ENCODE data around the gene NPL.
A peak's percentile ranks its signal among the peaks of the same experiment; 100 is the strongest.

NPL gene

DNA sequence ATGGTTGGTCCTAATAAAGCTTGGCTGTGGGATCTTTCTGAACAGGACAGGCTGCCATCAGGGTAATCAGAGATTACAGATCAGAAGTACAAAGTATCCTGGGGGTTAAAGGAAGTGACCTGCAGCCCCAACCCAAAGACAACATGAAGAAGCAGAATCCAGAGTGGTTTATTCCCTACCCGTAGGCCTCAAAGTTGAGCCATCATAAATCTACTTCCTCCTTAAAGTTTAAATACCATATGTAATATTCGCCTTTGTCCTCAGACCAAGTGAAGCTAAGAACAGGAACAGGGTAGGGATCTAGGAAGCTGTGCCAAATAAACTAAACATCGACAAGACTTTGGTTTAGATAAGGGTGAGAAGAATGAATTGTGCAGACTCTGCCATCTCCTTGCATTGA is 33.6 kb downstream of the NPL start:
- DNase-seq: no peak

DNA sequence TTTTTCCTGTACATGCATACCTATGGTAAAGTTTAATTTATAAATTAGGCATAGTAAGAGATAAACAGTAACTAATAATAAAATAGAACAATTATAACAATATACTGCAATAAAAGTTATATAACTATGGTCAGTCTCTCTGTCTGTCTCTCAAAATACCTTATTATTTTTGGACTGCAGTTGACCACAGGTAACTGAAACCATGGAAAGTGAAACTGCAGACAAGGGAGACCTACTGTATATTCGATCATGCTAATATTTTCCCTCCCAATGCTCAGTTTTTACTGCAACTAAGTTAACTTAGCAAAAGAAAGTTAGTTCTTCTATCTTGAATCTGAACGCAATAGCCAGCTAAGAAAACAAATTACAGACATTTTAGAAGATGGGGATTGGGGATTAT is 37.3 kb downstream of the NPL start:
- no peak for DNase-seq

DNA sequence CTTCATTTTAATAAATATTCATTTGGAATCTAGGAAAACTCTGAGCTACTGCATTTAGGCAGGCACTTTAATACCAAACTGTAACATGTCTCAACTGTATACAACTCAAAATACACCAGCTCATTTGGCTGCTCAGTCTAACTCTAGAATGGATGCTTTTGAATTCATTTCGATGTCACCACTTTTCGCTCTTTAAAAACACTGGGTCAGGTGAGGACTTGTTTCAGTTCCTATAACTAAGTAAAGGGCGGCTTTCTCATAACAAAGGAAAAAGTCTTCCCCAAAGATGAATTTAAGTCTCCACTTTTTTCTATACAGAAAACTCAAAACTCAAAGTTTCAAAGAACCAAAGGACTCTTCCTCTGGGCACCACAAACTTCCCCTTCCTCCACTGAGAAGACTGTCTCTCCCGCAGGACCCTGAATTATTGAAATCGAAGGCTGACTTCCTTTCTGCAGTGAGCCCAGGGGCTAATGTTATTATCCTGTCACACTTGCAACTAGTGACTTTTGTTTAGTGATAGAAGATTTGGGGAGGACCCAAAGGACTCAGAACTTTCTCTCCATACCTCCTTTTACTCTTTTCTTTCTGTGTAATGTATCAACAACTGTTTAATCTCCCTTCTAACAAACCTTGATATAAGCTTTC is 39.8 kb downstream of the NPL start:
- DNase-seq: no peak

DNA sequence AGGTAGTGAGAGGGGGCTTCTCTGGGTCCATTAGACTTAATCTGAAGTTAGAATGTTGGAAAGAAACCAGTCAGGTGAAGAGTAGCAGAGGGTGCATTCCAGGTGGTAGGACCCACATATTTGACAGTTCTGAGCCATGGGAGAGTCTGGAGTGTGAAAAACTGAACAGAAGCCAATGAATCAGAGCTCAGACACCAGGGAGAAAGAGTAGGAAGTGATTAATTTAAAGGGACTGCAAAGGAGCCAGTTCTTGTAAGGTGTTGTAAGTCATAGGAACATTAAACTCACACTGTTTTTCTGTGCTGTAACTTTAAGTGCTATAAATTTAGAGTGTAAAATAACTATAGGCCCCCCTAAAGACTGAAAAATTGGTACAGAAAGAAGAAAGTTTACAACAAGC is 43.7 kb downstream of the NPL start:
- DNase-seq: no peak

DNA sequence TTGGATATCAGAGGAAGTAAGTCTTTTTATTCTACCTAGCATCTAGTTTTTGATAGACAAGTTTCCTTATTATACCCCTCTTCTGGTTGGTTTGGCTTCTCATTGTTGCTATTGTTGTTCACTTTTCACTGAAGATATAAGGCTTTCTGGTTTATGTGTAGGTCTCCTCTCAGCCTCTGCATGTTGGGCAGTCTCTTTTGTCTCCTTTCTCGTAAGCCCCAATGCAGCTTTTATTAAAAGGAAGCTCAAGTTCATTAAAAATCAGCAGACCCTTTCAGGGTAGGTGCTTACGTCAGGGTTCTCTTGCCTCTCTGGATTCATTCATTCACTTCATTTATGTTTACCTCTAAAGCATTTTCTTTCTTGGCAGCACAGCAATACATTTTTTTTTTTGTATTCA is 44.8 kb downstream of the NPL start:
- DNase-seq: no peak

DNA sequence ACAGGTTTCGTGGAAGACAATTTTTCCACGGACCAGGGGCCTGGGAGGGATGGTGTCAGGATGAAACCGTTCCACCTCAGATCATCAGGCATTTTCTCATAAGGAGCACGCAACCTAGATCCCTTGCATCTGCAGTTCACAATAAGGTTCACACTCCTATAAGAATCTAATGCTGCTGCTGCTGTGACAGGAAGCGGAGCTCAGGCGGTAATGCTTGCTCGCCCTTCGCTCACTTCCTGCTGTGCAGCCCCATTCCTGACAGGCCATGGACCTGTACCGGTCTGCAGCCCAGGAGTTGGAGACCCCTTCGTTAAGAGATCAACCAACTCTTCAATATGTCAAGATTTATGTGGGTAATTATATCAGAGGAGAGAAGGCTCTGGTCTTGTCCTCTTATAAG is 46.2 kb downstream of the NPL start:
- no peak for DNase-seq

DNA sequence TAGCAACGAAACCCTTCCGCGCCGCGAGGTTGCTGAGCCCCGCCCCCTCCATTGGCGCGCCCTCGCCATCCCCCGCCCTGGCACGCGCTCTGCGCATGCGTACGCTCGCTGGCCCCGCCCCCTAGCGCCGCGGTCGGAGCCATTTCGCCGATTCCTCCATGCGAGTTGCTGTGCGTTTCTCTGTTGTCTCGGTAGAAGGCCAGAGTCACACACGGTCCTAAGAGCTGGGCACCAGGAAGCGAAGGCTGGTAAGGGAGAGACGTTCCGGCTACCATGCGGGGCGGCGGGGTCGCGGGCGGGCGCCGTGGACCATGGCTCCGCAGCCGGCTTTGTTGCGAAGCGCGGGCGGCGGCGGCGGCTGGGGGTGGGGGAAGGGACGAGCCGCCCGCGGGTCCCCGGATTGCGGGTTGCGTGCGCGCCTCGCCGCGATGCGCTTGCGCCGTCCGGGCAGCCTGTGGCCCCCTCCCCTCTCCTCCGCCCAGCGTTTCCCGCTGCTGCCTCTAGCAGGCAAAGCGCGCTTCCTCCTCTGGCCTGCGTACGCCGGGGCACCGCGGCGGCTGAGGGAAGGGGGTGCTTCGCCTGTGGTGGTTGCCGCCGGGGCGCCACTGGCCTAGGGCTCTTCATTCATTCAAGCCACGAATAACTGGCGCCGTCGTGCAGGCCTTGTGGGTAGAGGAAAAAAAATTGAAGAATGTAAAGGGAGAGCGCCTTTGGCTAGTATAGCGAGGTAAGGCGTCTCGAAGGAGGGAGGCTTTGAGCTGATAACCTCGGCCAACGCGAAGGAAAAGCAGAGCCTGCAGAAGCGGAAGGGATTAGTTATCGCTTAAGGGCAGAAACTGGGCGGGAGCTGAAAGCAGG is 49.9 kb downstream of the NPL start, which contains the start of gene DHX9:
DHX9 (plus strand) TSS at position 139 of the 858 bp plus-strand sequence. CDS start 3,220 bp downstream, outside the sequence.
- peak; percentile 93 for DNase-seq

DNA sequence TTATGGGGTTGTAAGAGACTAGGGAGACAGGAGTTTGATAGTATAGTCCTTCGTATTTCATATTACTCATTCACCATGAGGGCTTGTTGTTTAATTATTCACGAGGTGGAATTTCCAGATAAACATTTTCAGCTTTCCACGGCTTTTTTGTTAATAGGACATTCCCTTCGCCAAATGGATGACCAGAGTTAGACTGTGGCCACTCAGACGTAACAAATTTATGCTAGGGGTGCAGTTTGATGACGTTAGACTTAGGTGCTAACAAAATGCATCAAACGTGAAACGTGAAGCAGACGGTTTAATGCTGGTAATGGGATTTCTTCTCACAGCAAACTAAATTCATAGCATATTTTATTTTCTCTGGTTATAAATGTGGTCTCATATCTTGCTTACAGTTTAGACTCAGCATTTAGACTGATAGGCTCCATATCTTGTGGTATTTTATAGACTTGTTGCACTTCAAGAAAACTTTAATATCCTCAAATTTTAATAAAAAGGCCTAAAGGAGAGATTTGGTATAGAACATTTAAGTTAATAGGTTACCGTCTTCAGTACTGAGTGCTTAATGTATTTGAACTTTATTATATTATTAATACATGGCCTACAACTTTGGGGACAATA is 51.9 kb downstream of the NPL start:
- DNase-seq: no peak

DNA sequence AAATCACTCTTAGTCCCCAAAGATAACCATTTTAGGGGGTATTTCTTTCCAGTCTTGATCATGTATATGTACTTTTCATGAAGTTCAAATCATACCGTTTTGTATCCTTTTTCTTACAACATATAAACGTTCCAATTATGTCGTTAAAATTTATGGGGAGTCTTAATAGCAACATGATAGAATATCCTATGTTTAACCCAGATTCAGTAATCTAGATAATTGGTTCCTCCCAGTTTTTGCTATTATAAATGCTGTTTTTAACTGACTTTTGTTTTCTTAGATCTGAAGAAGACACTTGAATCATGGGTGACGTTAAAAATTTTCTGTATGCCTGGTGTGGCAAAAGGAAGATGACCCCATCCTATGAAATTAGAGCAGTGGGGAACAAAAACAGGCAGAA is 52.7 kb downstream of the NPL start:
- DNase-seq: no peak

DNA sequence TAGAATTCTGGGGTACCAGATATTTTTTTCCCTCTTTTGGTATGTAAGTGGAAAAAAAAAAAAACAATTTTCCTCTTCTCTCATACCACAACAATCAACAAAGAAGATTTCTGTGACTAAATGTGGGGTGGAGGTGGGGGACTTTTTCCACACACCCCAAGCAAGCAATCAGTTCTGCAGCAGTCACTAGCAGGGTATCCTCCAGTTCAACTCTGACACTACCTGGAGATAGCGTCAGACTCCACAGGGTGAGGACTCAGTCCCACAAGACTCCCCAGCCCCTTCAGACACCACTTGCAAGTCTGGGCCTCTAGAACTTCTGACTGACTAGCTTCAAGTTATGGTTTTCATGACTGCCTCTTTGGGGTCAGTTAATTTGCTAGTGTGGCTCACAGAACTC is 55.8 kb downstream of the NPL start:
- no peak for DNase-seq

DNA sequence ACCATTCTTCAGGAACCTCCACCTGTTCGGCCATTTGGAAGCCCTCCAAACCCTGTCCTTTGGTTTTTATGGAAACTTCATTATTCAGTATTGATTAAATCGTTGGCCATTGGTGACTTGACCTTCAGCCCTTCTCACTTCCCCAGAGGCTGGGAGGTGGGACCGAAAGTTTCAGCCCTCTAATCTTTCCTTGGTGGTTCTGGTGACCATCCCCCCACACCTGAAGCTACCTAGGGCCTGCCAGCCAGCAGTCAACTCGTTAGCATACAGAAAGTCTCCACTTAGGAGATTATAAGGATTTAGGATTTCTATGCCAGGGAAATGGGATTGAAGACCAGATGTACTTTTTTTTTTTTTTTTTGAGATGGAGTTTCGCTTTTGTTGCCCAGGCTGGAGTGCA is 56.3 kb downstream of the NPL start:
- no peak for DNase-seq

DNA sequence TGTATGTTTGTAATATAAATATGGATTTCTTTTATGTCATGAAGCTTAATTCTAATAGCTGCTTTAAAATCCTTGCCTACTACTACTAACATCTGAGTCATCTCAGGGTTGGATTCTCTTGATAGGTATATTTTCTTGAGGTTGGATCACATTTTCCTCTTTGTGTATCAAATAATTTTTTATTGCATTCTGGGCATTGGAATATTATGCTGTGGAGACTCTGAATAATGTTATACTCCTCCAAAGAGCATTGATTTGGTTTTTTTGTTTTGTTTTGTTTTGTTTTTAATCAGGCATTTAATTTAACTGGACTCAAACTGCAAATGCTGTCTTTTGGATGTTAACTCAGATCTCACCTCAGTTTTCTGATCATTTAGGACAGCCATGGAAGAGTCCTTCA is 57.5 kb downstream of the NPL start:
- DNase-seq: no peak

DNA sequence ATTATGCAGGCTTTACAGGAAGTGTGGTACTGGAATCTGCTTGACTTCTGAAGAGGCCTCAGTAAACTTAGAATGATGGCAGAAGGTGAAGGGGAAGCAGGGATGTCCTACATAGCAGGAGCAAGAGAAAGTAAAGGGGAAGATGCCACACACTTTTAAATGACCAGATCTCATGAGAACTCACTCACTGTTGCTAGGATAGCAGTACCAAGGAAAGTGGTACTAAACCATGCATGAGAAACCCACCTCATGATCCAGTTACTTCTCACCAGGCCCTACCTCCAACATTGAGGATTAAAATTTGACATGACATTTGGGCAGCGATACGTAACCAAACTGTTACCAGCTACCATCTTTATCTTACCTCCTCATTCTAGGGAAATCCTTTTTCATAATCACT is 59.2 kb downstream of the NPL start:
- DNase-seq: no peak

DNA sequence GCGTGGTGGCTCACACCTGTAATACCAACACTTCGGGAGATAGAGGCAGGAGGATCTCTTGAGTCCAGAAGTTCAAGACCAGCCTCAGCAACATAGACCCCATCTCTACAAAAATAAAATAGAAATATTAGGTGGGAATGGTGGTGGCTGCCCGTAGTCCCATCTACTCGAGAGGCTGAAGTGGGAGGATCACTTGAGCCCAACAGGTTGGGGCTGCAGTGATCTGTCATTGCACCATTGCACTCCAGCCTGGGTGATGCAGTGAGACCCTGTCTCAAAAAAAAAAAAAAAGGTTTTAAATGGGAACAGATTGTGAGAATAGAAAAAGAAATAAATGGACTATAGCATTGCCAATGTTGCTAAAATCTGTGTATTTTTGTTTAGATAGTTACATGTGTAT is 60.7 kb downstream of the NPL start:
- DNase-seq: no peak

DNA sequence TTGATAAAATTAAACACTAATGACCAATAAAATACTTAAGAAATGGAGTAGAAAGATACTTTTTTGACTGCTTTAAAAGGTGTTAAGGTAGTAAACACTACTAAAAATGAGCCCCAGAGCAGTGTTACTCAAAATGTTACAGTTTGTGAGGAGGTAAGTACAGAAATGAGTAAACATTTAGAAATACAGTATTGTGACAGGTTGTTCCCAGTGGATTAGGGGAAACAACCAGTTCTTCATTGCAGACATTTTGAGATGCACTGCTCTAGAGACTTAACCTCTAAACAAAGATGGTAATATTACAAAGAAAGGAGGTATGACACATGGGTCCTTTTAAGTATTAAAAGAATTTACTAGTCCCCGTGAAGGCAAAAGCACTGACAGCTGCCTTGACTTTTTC is 62.3 kb downstream of the NPL start:
- no peak for DNase-seq

DNA sequence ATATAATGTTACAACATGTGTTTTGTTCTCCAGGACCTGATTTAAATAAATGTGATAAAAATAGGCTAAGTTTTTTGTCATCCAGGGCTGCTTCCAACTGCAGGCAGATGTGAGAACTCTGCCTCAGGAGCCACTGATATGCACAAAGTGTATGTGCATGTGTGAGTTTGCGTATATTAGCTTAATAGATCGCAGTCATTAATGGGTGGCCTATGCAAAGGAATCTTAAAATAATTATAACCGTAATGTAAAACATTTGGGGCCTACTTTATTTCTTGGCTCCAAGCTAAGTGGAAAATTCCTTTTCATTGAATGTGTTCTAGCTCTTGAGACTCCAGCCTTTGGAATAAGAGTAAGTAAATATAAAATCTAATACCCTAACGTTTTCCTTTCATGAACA is 66.3 kb downstream of the NPL start:
- no peak for DNase-seq

DNA sequence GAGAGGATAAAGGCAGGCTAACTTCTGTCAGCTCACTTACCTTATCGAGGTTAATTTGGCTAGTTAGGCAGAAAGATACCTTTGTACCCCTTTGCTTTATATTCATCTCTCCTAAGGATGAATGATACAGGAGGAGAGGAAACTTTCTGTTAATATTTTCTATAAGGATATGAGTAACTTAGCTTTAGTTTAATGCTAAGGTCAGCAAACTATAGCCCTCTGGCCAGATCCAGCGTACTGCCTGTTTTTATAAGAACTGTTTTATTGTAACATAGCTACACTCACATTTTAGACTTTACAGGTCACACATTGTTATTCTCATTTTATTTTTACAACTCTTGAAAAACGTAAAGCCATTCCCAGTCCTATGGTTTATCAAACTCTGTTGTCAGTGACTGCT is 67.6 kb downstream of the NPL start:
- no peak for DNase-seq

DNA sequence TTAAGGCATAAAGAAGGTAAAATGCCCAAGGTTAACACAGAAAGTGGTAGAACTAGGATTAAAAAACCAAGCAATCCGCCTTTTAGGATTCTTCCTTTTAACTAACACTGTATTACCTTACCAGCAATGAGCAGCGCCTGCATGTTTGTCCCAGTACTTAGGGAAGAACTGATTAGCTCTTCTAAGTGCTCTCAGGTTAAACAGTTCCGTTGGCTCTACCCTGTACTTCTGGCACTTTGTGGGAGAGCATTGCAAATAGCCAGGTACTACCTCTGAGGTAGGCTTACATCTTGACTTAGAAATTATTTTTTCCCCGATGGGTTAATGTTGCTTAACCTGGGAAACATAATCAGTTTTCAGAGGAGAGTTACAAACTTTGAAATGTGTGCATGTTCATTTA is 71.1 kb downstream of the NPL start:
- DNase-seq: no peak

DNA sequence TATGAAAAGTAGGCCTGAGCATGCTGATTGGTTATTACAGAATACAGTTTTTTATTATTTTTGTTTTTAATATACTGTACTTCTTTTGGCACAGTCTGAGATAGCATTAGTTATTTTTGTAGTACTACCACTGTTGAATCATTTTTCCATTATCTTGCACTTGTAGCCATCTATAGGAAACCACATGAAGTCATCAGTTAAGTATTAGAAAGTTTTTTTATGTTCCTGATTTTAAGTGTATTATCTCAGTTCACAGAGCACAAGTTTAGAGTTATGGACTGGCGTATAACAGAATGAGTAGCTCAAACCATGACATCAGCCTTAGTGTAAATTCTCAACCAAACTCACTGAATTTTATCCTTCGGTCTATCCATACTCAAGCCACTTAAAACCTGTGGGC is 72.4 kb downstream of the NPL start:
- DNase-seq: no peak

DNA sequence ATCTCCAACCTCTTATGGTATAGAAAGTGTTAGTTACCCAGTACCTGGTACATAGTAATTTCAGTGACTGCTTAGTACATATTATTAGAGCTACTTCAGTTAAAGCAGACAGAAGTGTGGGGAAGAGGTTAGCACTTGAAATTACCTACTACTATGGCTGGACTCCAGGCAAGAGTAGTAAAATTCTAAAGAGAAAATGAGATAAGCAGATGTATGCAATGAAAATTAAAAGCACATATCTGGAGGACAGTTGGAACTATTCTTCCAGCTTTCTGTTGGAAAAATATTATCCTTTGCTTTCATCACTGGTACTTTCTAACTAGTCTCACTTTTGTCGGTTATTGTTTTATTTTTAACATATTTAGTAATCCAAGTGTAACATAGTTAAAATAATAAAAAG is 73.3 kb downstream of the NPL start:
- no peak for DNase-seq

DNA sequence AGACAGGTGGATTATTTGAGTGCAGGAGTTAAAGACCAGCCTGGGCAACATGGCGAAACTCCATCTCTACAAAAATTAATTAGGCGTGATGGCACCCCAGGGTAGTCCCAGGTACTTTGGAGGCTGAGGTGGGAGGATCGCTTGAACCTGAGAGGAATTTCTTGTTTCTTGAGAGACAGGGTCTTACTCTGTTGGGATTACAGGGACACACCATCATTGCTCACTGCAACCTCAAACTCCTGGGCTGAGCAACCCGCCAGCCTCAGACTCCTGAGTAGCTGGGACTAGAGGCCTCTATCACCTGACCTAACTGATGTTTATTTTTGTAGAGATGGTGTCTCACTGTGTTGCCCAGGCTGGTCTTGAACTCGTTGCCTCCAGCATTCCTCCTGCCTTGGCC is 74.4 kb downstream of the NPL start:
- DNase-seq: no peak

DNA sequence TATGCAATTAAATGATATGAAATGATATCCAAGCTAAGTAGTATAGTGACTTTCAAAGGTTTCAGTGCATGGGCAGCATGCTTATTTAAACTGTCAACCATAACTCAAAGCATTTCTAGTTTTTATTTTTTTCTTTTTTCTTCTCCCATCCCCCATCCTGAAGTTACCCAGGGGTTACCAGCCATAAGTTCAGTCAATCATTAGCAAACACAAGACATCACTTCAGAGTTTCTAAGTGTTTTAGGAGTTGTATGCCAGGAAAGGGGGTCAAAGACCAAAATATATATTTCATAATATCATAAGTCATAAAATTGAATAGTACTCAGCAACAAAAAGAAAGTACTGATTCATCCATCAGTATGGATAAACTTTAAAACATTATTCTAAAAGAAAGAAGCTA is 78.3 kb downstream of the NPL start:
- no peak for DNase-seq

DNA sequence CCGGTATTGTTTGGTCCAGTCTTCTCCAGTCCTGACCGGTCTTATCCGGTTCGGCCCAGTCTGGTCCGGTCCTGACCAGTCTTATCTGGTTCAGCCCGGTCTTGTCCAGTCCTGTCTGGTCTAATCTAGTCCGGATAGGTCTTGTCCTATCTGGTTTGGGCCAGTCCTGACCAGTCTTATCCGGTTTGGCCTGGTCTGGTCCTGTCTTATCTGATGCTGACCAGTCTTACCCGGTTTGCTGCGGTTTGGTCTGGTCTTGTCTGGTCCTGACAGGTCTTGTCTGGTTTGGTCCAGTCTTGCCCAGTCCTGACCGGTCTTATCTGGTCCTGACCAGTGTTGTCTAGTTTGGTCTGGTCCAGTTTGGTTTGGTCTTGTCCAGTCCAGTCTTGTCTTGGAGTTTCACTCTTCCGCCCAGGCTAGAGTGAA is 79.7 kb downstream of the NPL start:
- DNase-seq: no peak

DNA sequence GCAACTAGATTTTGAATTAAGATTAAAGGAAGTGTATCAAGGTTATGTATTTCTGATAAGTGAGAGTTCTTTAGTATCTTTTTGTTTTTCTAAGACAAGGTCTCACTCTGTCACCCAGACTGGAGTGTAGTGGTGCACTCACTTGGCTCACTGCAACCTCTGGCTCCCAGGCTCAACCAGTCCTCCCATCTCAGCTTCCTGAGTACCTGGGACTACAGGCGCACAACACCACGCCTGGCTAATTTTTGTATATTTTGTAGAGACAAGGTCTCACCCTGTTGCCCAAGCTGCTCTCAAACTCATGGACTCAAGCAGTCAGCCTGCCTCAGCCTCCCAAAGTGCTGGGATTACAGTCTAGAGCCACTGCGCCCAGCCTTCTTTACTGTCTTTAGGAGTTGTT is 83.3 kb downstream of the NPL start:
- no peak for DNase-seq

All from NCI-H774 (cell line).